Tibial artery (tissue), 4 donors: ENCODE data around the gene DUS3L.

Experiments
- DNase-seq, 2 donors: peaks; one replicate each; pipeline ENCODE4 v3.0.0-alpha.2; 2019
- H3K27ac ChIP-seq, 2 donors: fragments of 200-600 bp; sonication (generic) in 1 of 2; 1 replicate in 1 of 2; 2 replicates in 1 of 2; pipeline ENCODE4 v1.5.1; 2018 to 2019; ENCODE audit warnings: mild to moderate bottlenecking in 1 of 2
- H3K27me3 ChIP-seq, 2 donors: fragments of 200-600 bp; sonication (generic) in 1 of 2; one replicate each; pipeline versions ENCODE4 v1.5.1 to v1.6.0; 2016 to 2019
- H3K36me3 ChIP-seq, 3 donors: fragments of 200-600 bp; sonication (generic) in 2 of 3; one replicate each; pipeline ENCODE4 v1.5.1; 2016 to 2019; ENCODE audit warnings: mild to moderate bottlenecking in 2 of 3
- H3K4me1 ChIP-seq, 4 donors: fragments of 200-600 bp; sonication (generic) in 2 of 4; 1 replicate in 3 of 4; 2 replicates in 1 of 4; pipeline ENCODE4 v1.5.1; 2016 to 2019
- H3K4me3 ChIP-seq, 2 donors: fragments of 200-600 bp; sonication (generic) in 1 of 2; 1 replicate in 1 of 2; 2 replicates in 1 of 2; pipeline ENCODE4 v1.5.1; 2018 to 2019; ENCODE audit warnings: mild to moderate bottlenecking in 2 of 2
- H3K9me3 ChIP-seq, 3 donors: fragments of 200-600 bp; sonication (generic) in 1 of 3; one replicate each; pipeline ENCODE4 v1.5.1; 2016 to 2019
- CTCF ChIP-seq, 2 experiments: fragments of 200-600 bp in 1 of 2; fragments of 450-650 bp in 1 of 2; IDR thresholded peaks; one replicate each; pipeline ENCODE4 v1.5.1; 2017 to 2019; ENCODE audit warnings: antibody characterized with exemption in 2 of 2, mild to moderate bottlenecking in 1 of 2, moderate library complexity in 1 of 2
- intact Hi-C: fragments of 100-400 bp; cut with DNase I; formaldehyde crosslinking; loops from one replicate; pipeline ENCODE4 v1.15.0; 2023; ENCODE audit warnings: low total_unique reads

DUS3L gene

GRCh38 chr19:5790559-5791520 is at the start of gene DUS3L:
TSS of gene DUS3L (minus strand) at chr19:5791163. CDS start at chr19:5791141, 22 bp downstream.
- peaks cover 42 to 43% (median 43%) of the 10 kb centered on the region in 3 donors for H3K36me3 ChIP-seq
- H3K27ac ChIP-seq, result peak within 1 kb of the TSS; percentile 90 to 91
- peak; percentile 97 to 98 for DNase-seq
- H3K27me3 ChIP-seq, result peaks cover 0 to 3% of the 10 kb centered on the region in 2 donors
- no peaks in the 10 kb centered on the region for H3K9me3 ChIP-seq
- intact Hi-C loops, result no loop called here
- TF ChIP-seq CTCF (IDR thresholded peaks at IDR 0.05), result peak in 1 of 2 experiments; percentile 4
- peak within 1 kb of the TSS; percentile 72 to 74 for H3K4me3 ChIP-seq
- peaks cover 0 to 8% (median 7%) of the 10 kb centered on the region in 4 donors for H3K4me1 ChIP-seq

- no peaks in the 10 kb centered on the region for H3K4me1 ChIP-seq
- peaks cover 0 to 56% of the 10 kb centered on the region in 2 donors for H3K27me3 ChIP-seq
- intact Hi-C loops, result no loop called here
- no peak for DNase-seq
- H3K4me3 ChIP-seq, result no peak within 1 kb of the TSS
- no peak within 1 kb of the TSS for H3K27ac ChIP-seq
- no peaks in the 10 kb centered on the region for H3K9me3 ChIP-seq
- no peak for TF ChIP-seq CTCF (IDR thresholded peaks at IDR 0.05)
- H3K36me3 ChIP-seq, result no peaks in the 10 kb centered on the region
Measured at GRCh38 chr19:5839065-5840017, 48.4 kb upstream of the DUS3L start, which contains the start of gene FUT6. TSS of gene FUT6 (minus strand) at chr19:5839702. CDS start at chr19:5832567, 7,135 bp downstream.

- H3K4me1 ChIP-seq, result no peaks in the 10 kb centered on the region
- no peak for DNase-seq
- no peak overlapping the region for H3K27ac ChIP-seq
- intact Hi-C loops, result no loop called here
- H3K27me3 ChIP-seq, result peaks cover 0 to 56% of the 10 kb centered on the region in 2 donors
- H3K4me3 ChIP-seq, result no peak overlapping the region
- no peaks in the 10 kb centered on the region for H3K9me3 ChIP-seq
- no peak for TF ChIP-seq CTCF (IDR thresholded peaks at IDR 0.05)
- H3K36me3 ChIP-seq, result no peaks in the 10 kb centered on the region
Measured at GRCh38 chr19:5838353-5839064, 47.5 kb upstream of the DUS3L start.

- H3K27ac ChIP-seq, result no peak overlapping the region
- no peak for TF ChIP-seq CTCF (IDR thresholded peaks at IDR 0.05)
- DNase-seq, result no peak
- H3K9me3 ChIP-seq, result no peaks in the 10 kb centered on the region
- no peaks in the 10 kb centered on the region for H3K36me3 ChIP-seq
- H3K4me1 ChIP-seq, result no peaks in the 10 kb centered on the region
- peaks cover 0 to 55% of the 10 kb centered on the region in 2 donors for H3K27me3 ChIP-seq
- intact Hi-C loops, result no loop called here
- no peak overlapping the region for H3K4me3 ChIP-seq
Measured at GRCh38 chr19:5837761-5838352, 46.9 kb upstream of the DUS3L start.
